Panc1 (cell line): Measurements from ENCODE around the gene GALNTL6. TPM values are rescaled to one million over a fixed set of nuclear protein-coding genes. Genes with fewer than 3 reads are reported as not detected.

Experiments
- ATAC-seq: fragments of 200-7000 bp; cut with Tn5 transposase; 2 replicates; pipeline ENCODE4 v1.9.1; 2020; ENCODE audit warnings: mild to moderate bottlenecking, moderate library complexity
- BruUV-seq: library from RNA; stranded (reverse); fragments of 400-500 nt; replicated peaks from 2 replicates; lab custom pipeline; 2021; lab: Mats Ljungman, UMichigan
- CTCF ChIA-PET: fragments of 300-600 bp; sonication (Branson Sonifier 250); formaldehyde crosslinking; loops from one replicate; lab custom pipeline; 2022; ENCODE audit warnings: antibody characterized with exemption; lab: Charles Lee
- POLR2A ChIA-PET: fragments of 300-600 bp; sonication (Branson Sonifier 250); formaldehyde crosslinking; loops from one replicate; lab custom pipeline; 2022; ENCODE audit warnings: antibody characterized with exemption; lab: Charles Lee
- DNase-seq: peaks from one replicate; pipeline ENCODE4 v3.0.0-alpha.2; 2010; ENCODE audit warnings: low read depth, low spot score
- H3K27ac ChIP-seq: 2 replicates; pipeline ENCODE4 v1.5.1; 2011; ENCODE audit warnings: mild to moderate bottlenecking, low read length, inconsistent platforms
- H3K27me3 ChIP-seq: fragments of 200-500 bp; sonication (Bioruptor generic); 2 replicates; pipeline ENCODE4 v1.6.0; 2014; ENCODE audit warnings: low read length, inconsistent platforms; ENCODE audit not compliant: control insufficient read depth, insufficient read depth
- H3K36me3 ChIP-seq: fragments of 200-500 bp; sonication (Bioruptor generic); 2 replicates; pipeline ENCODE4 v1.5.1; 2014; ENCODE audit warnings: inconsistent platforms, mild to moderate bottlenecking, low read length, moderate library complexity; ENCODE audit not compliant: control insufficient read depth, insufficient read depth
- H3K4me1 ChIP-seq: 2 replicates; pipeline ENCODE4 v1.5.1; 2011; ENCODE audit warnings: inconsistent platforms, mild to moderate bottlenecking, low read length, moderate library complexity; ENCODE audit not compliant: control insufficient read depth, insufficient read depth
- H3K4me3 ChIP-seq, 2 experiments: 2 replicates each; pipeline ENCODE4 v1.5.1; 2011 to 2012; ENCODE audit warnings: low read depth in 2 of 2, low read length in 2 of 2, mild to moderate bottlenecking in 2 of 2, inconsistent platforms in 1 of 2, moderate library complexity in 1 of 2
- H3K9me3 ChIP-seq: fragments of 200-500 bp; sonication (Bioruptor generic); 2 replicates; pipeline ENCODE4 v1.5.1; 2014; ENCODE audit warnings: low read depth, mild to moderate bottlenecking, inconsistent platforms, low read length, moderate library complexity; ENCODE audit not compliant: control insufficient read depth, insufficient read depth
- POLR2AphosphoS5 ChIP-seq: IDR thresholded peaks from 2 replicates; pipeline ENCODE4 v1.6.1; 2012; ENCODE audit warnings: mild to moderate bottlenecking, low read depth, low read length, moderate library complexity
- SIN3A ChIP-seq: IDR thresholded peaks from 2 replicates; pipeline ENCODE4 v1.6.1; 2012; ENCODE audit warnings: low read depth, mild to moderate bottlenecking, low read length, moderate library complexity, borderline replicate concordance; ENCODE audit not compliant: insufficient read depth
- TCF7L2 ChIP-seq: IDR thresholded peaks from 2 replicates; pipeline ENCODE4 v1.6.1; 2011; ENCODE audit warnings: mild to moderate bottlenecking, low read depth, low read length, inconsistent platforms
- in situ Hi-C: cut with HindIII; loops from 2 replicates; pipeline ENCODE4 v1.10.0; 2016; ENCODE audit warnings: low sequenced_read_pairs, low pct_unique_long_range_greater_than_20kb
- intact Hi-C: fragments of 100-400 bp; cut with micrococcal nuclease; formaldehyde crosslinking; loops from one replicate; pipeline ENCODE4 v1.10.0; 2022; ENCODE audit not compliant: unreplicated experiment
- total RNA-seq: library from RNA; stranded (reverse); gene quantifications from one replicate; pipeline ENCODE4 v1.2.1, GENCODE V29; 2021; ENCODE audit not compliant: unreplicated experiment
- TF ChIP-seq, protein P1 (sequence below): fragments of 450-650 bp; IDR thresholded peaks from 2 replicates; pipeline ENCODE4 v1.5.1; 2017; ENCODE audit warnings: mild to moderate bottlenecking
- TF ChIP-seq, protein P2 (sequence below), 2 experiments: IDR thresholded peaks; 2 replicates each; pipeline ENCODE4 v1.6.1; 2011 to 2012; ENCODE audit warnings: low read depth in 2 of 2, control low read depth in 1 of 2, low read length in 1 of 2, mild to moderate bottlenecking in 1 of 2, moderate library complexity in 1 of 2; ENCODE audit not compliant: insufficient read depth in 1 of 2

The GALNTL6 gene
- total RNA-seq, 1 experiment from 2014 or later: not detected

DNA sequence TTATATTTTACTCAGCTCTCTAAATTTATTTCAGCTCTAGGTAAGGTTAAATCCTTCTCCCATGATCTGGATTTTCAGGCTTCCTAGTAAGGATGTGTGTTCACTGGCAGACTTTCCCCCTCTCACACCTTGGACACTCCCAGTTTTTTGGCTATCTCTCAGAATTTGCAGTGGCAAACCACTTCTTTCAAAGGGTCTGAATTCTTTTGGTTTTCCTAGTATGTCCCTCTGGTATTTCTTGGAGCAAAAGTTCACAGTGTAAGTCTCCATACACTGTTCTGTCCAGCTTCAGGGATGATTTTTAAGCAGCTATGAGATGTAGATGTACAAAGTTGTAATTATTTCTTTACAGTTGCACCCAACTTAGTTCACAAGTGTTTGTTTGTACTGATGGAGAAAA lies 701.6 kb downstream of the GALNTL6 start:
- Histone ChIP-seq H3K4me1 (no peaks in the 10 kb centered on the region), H3K36me3 (no peaks in the 10 kb centered on the region), H3K27me3 (no peaks in the 10 kb centered on the region), H3K9me3 (no peaks in the 10 kb centered on the region), H3K4me3 (no peak overlapping the region), H3K27ac (no peak overlapping the region)
- POLR2A ChIA-PET: no interaction called here
- BruUV-seq: no TSS peak
- CTCF ChIA-PET: no interaction called here
- intact Hi-C loops (no loop called here), in situ Hi-C loops (no loop called here)
- no peak for TF ChIP-seq TCF7L2
- TF ChIP-seq SIN3A: no peak
- TF ChIP-seq POLR2AphosphoS5: no peak
- TF ChIP-seq, protein P1, sequence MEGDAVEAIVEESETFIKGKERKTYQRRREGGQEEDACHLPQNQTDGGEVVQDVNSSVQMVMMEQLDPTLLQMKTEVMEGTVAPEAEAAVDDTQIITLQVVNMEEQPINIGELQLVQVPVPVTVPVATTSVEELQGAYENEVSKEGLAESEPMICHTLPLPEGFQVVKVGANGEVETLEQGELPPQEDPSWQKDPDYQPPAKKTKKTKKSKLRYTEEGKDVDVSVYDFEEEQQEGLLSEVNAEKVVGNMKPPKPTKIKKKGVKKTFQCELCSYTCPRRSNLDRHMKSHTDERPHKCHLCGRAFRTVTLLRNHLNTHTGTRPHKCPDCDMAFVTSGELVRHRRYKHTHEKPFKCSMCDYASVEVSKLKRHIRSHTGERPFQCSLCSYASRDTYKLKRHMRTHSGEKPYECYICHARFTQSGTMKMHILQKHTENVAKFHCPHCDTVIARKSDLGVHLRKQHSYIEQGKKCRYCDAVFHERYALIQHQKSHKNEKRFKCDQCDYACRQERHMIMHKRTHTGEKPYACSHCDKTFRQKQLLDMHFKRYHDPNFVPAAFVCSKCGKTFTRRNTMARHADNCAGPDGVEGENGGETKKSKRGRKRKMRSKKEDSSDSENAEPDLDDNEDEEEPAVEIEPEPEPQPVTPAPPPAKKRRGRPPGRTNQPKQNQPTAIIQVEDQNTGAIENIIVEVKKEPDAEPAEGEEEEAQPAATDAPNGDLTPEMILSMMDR: no peak
- TF ChIP-seq, protein P2, sequence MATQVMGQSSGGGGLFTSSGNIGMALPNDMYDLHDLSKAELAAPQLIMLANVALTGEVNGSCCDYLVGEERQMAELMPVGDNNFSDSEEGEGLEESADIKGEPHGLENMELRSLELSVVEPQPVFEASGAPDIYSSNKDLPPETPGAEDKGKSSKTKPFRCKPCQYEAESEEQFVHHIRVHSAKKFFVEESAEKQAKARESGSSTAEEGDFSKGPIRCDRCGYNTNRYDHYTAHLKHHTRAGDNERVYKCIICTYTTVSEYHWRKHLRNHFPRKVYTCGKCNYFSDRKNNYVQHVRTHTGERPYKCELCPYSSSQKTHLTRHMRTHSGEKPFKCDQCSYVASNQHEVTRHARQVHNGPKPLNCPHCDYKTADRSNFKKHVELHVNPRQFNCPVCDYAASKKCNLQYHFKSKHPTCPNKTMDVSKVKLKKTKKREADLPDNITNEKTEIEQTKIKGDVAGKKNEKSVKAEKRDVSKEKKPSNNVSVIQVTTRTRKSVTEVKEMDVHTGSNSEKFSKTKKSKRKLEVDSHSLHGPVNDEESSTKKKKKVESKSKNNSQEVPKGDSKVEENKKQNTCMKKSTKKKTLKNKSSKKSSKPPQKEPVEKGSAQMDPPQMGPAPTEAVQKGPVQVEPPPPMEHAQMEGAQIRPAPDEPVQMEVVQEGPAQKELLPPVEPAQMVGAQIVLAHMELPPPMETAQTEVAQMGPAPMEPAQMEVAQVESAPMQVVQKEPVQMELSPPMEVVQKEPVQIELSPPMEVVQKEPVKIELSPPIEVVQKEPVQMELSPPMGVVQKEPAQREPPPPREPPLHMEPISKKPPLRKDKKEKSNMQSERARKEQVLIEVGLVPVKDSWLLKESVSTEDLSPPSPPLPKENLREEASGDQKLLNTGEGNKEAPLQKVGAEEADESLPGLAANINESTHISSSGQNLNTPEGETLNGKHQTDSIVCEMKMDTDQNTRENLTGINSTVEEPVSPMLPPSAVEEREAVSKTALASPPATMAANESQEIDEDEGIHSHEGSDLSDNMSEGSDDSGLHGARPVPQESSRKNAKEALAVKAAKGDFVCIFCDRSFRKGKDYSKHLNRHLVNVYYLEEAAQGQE (IDR thresholded peaks at IDR 0.05; ENCODE audit: insufficient read depth in 1 of 2, low read depth in 2 of 2, low read length in 1 of 2): no peak
- DNase-seq (no peak), ATAC-seq (no peak)

- in situ Hi-C loops: no loop called here
- no peak for ATAC-seq
- intact Hi-C loops: no loop called here
- H3K4me1 ChIP-seq: no peaks in the 10 kb centered on the region
- CTCF ChIA-PET: no interaction called here
- H3K27ac ChIP-seq: no peak overlapping the region
- POLR2A ChIA-PET: no interaction called here
- no peaks in the 10 kb centered on the region for H3K9me3 ChIP-seq
- no peak overlapping the region for H3K4me3 ChIP-seq
- no peaks in the 10 kb centered on the region for H3K36me3 ChIP-seq
- H3K27me3 ChIP-seq: no peaks in the 10 kb centered on the region
- DNase-seq: no peak
- TF ChIP-seq, protein P2 (IDR thresholded peaks at IDR 0.05; ENCODE audit: insufficient read depth in 1 of 2, low read depth in 2 of 2, low read length in 1 of 2): no peak
- TF ChIP-seq SIN3A: no peak
- no TSS peak for BruUV-seq
Measured at GRCh38 chr4:172515266-172515879, 702.2 kb downstream of the GALNTL6 start.
